HepG2 (cell line): Measurements from ENCODE around the gene TLE1. TPM values are rescaled to one million over a fixed set of nuclear protein-coding genes. Genes with fewer than 3 reads are reported as not detected.
A peak's percentile ranks its signal among the peaks of the same experiment; 100 is the strongest.

Experiments
- ETV5 ChIP-seq: IDR thresholded peaks from 2 replicates; pipeline ENCODE4 v1.6.1; 2018; ENCODE audit warnings: missing biosample characterization, missing genetic modification reagents, inconsistent platforms, borderline replicate concordance
- FOXM1 ChIP-seq: sonication (generic); formaldehyde crosslinking; IDR thresholded peaks from 2 replicates; pipeline ENCODE4 v1.5.0; 2020; ENCODE audit warnings: missing genetic modification reagents
- HDAC2 ChIP-seq: sonication (generic); formaldehyde crosslinking; IDR thresholded peaks from 2 replicates; pipeline ENCODE4 v1.4.0; 2020; ENCODE audit warnings: missing genetic modification reagents
- KDM3A ChIP-seq: IDR thresholded peaks from 2 replicates; pipeline ENCODE4 v1.6.1; 2018; ENCODE audit warnings: low read depth, missing compliant biosample characterization
- KDM6A ChIP-seq: IDR thresholded peaks from 2 replicates; pipeline ENCODE4 v1.6.1; 2016; ENCODE audit warnings: low read depth
- MTF2 ChIP-seq: sonication (generic); formaldehyde crosslinking; IDR thresholded peaks from 2 replicates; pipeline ENCODE4 v1.5.0; 2020; ENCODE audit warnings: missing genetic modification reagents, borderline replicate concordance
- NFYC ChIP-seq: IDR thresholded peaks from 2 replicates; pipeline ENCODE4 v1.6.1; 2016; ENCODE audit warnings: missing genetic modification reagents, missing compliant biosample characterization
- NKX3-1 ChIP-seq: sonication (generic); formaldehyde crosslinking; IDR thresholded peaks from 2 replicates; pipeline ENCODE4 v1.5.0; 2020; ENCODE audit warnings: missing genetic modification reagents
- RXRB ChIP-seq: IDR thresholded peaks from 2 replicates; pipeline ENCODE4 v1.6.1; 2016; ENCODE audit warnings: borderline replicate concordance, missing genetic modification reagents, missing compliant biosample characterization
- SAP130 ChIP-seq: IDR thresholded peaks from 2 replicates; pipeline ENCODE4 v1.6.1; 2016; ENCODE audit warnings: low read depth
- SRSF1 ChIP-seq: fragments of 200-400 bp; formaldehyde crosslinking; optimal IDR thresholded peaks from 2 replicates; pipeline ENCODE3; 2017; ENCODE audit warnings: mild to moderate bottlenecking, low read depth, low read length, moderate library complexity
- ZBTB42 ChIP-seq: sonication (generic); formaldehyde crosslinking; IDR thresholded peaks from 2 replicates; pipeline ENCODE4 v1.5.0; 2020; ENCODE audit warnings: mild to moderate bottlenecking, missing genetic modification reagents
- ZFP1 ChIP-seq: IDR thresholded peaks from 2 replicates; pipeline ENCODE4 v1.6.1; 2016
- ZFP36L1 ChIP-seq: sonication (generic); formaldehyde crosslinking; IDR thresholded peaks from 2 replicates; pipeline ENCODE4 v1.8.0; 2022; ENCODE audit warnings: mild to moderate bottlenecking, missing genetic modification reagents, moderate library complexity
- ZFX ChIP-seq: sonication (generic); formaldehyde crosslinking; IDR thresholded peaks from 2 replicates; pipeline ENCODE4 v1.4.0; 2020; ENCODE audit warnings: mild to moderate bottlenecking, low read depth, missing genetic modification reagents, moderate library complexity
- ZNF207 ChIP-seq: fragments of 450-650 bp; IDR thresholded peaks from 2 replicates; pipeline ENCODE4 v1.6.1; 2016; ENCODE audit warnings: antibody characterized with exemption, borderline replicate concordance
- ZNF230 ChIP-seq: sonication (generic); formaldehyde crosslinking; IDR thresholded peaks from 2 replicates; pipeline ENCODE4 v1.4.0; 2020; ENCODE audit warnings: mild to moderate bottlenecking, missing genetic modification reagents
- ZNF367 ChIP-seq: sonication (generic); formaldehyde crosslinking; IDR thresholded peaks from 2 replicates; pipeline ENCODE4 v1.4.0; 2020; ENCODE audit warnings: missing genetic modification reagents, borderline replicate concordance
- ZNF614 ChIP-seq: IDR thresholded peaks from 2 replicates; pipeline ENCODE4 v1.6.1; 2018; ENCODE audit warnings: missing biosample characterization, missing genetic modification reagents, inconsistent platforms, borderline replicate concordance
- polyA plus RNA-seq, 8 experiments: library from polyadenylated mRNA; depleted of rRNA in 3 of 8; stranded (reverse) in 7 of 8; unstranded in 1 of 8; fragments of >200 nt; fragmentation: Illumina TruSeq in 4 of 8; extraction: Trizol in 4 of 8; gene quantifications; 2 replicates each; pipeline versions ENCODE4 v1.2.1 to v1.2.3, GENCODE V29; 2011 to 2016; ENCODE audit warnings: low read depth in 4 of 8, missing spikeins in 1 of 8, mixed read lengths in 1 of 8; ENCODE audit not compliant: insufficient read depth in 1 of 8
- total RNA-seq, 5 experiments: library from RNA; depleted of rRNA; stranded (reverse); fragments of >200 nt; fragmentation: Illumina TruSeq; extraction: Trizol; gene quantifications; 2 replicates each; pipeline ENCODE4 v1.2.3, GENCODE V29; 2016; ENCODE audit warnings: low read depth in 1 of 5
- TF ChIP-seq, protein P1 (sequence below): sonication (generic); formaldehyde crosslinking; IDR thresholded peaks from 2 replicates; pipeline ENCODE4 v1.4.0; 2020; ENCODE audit warnings: mild to moderate bottlenecking, missing genetic modification reagents
- TF ChIP-seq, protein P2 (sequence below): sonication (generic); formaldehyde crosslinking; conservative IDR thresholded peaks from 2 replicates; pipeline ENCODE4 v1.4.0; 2020; ENCODE audit warnings: missing genetic modification reagents
- TF ChIP-seq, protein P3 (sequence below): sonication (generic); formaldehyde crosslinking; IDR thresholded peaks from 2 replicates; pipeline ENCODE4 v1.5.0; 2020; ENCODE audit warnings: missing genetic modification reagents
- TF ChIP-seq, protein P4 (sequence below): sonication (generic); formaldehyde crosslinking; IDR thresholded peaks from 2 replicates; pipeline ENCODE4 v1.4.0; 2020; ENCODE audit warnings: missing genetic modification reagents
- TF ChIP-seq, protein P5 (sequence below): sonication (generic); formaldehyde crosslinking; IDR thresholded peaks from 2 replicates; pipeline ENCODE4 v1.8.1; 2023; ENCODE audit warnings: mild to moderate bottlenecking, missing genetic modification reagents
- TF ChIP-seq, protein P6 (sequence below): sonication (generic); formaldehyde crosslinking; IDR thresholded peaks from 2 replicates; pipeline ENCODE4 v1.8.0; 2022; ENCODE audit warnings: mild to moderate bottlenecking, missing genetic modification reagents, moderate library complexity

Gene TLE1
- total and polyA plus RNA-seq, 2 of the 13 experiments (the other 11 are each of a cell fraction or from before 2014, with no cell fraction given): 35.9 to 109 TPM

DNA sequence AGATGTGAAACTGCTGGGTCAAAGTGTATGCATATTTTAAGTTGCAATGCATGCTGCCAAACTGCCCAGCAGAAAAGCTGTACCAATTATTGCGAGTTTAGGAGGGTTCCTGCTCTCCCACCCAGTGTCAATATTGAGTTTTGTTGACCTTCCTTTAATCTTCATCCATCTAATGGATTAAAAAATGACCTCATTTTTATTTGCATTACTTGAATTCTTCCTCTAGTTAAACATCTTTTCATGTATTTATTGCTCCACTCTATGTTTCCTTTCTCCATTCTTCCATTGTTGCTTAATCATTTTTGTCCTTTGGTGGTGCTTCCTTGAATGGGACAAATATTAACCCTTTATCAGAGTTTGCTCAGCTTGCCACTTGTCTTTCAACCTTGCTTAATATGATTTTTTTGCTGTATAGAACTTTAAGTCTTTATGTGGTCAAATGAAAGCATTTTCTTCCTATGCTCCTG lies 32.4 kb downstream of the TLE1 start (continued):
- TF ChIP-seq, protein P1, sequence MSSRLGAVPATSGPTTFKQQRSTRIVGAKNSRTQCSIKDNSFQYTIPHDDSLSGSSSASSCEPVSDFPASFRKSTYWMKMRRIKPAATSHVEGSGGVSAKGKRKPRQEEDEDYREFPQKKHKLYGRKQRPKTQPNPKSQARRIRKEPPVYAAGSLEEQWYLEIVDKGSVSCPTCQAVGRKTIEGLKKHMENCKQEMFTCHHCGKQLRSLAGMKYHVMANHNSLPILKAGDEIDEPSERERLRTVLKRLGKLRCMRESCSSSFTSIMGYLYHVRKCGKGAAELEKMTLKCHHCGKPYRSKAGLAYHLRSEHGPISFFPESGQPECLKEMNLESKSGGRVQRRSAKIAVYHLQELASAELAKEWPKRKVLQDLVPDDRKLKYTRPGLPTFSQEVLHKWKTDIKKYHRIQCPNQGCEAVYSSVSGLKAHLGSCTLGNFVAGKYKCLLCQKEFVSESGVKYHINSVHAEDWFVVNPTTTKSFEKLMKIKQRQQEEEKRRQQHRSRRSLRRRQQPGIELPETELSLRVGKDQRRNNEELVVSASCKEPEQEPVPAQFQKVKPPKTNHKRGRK: no peak
- TF ChIP-seq ZFP1 (CRISPR knock-in tag) (0 out of 2 replicates have a peak, but pooled peaks have one; percentile 32), FOXM1 (CRISPR knock-in tag) (no peak), ETV5 (CRISPR knock-in tag) (0 out of 2 replicates have a peak, but pooled peaks have one; percentile 18), SAP130 (peak; percentile 62), NFYC (CRISPR knock-in tag) (peak; percentile 47; the same call in 1 of the 2 replicates), HDAC2 (CRISPR knock-in tag) (peak; percentile 88), ZBTB42 (CRISPR knock-in tag) (no peak), ZFP36L1 (CRISPR knock-in tag) (no peak), ZNF230 (CRISPR knock-in tag) (no peak), ZFX (CRISPR knock-in tag) (no peak), RXRB (CRISPR knock-in tag) (peak; percentile 80), KDM3A (CRISPR knock-in tag) (no peak), MTF2 (CRISPR knock-in tag) (no peak), ZNF367 (no peak), ZNF207 (no peak), ZNF614 (0 out of 2 replicates have a peak, but pooled peaks have one; percentile 55), KDM6A (no peak; the same call in 1 of the 2 replicates), NKX3-1 (CRISPR knock-in tag) (no peak; the same call in 1 of the 2 replicates), SRSF1 (no peak)
- TF ChIP-seq, protein P2, sequence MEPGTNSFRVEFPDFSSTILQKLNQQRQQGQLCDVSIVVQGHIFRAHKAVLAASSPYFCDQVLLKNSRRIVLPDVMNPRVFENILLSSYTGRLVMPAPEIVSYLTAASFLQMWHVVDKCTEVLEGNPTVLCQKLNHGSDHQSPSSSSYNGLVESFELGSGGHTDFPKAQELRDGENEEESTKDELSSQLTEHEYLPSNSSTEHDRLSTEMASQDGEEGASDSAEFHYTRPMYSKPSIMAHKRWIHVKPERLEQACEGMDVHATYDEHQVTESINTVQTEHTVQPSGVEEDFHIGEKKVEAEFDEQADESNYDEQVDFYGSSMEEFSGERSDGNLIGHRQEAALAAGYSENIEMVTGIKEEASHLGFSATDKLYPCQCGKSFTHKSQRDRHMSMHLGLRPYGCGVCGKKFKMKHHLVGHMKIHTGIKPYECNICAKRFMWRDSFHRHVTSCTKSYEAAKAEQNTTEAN (CRISPR knock-in tag): no peak
- TF ChIP-seq, protein P3, sequence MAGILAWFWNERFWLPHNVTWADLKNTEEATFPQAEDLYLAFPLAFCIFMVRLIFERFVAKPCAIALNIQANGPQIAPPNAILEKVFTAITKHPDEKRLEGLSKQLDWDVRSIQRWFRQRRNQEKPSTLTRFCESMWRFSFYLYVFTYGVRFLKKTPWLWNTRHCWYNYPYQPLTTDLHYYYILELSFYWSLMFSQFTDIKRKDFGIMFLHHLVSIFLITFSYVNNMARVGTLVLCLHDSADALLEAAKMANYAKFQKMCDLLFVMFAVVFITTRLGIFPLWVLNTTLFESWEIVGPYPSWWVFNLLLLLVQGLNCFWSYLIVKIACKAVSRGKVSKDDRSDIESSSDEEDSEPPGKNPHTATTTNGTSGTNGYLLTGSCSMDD (CRISPR knock-in tag): no peak
- TF ChIP-seq, protein P4, sequence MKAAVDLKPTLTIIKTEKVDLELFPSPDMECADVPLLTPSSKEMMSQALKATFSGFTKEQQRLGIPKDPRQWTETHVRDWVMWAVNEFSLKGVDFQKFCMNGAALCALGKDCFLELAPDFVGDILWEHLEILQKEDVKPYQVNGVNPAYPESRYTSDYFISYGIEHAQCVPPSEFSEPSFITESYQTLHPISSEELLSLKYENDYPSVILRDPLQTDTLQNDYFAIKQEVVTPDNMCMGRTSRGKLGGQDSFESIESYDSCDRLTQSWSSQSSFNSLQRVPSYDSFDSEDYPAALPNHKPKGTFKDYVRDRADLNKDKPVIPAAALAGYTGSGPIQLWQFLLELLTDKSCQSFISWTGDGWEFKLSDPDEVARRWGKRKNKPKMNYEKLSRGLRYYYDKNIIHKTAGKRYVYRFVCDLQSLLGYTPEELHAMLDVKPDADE (CRISPR knock-in tag): no peak
- TF ChIP-seq, protein P5, sequence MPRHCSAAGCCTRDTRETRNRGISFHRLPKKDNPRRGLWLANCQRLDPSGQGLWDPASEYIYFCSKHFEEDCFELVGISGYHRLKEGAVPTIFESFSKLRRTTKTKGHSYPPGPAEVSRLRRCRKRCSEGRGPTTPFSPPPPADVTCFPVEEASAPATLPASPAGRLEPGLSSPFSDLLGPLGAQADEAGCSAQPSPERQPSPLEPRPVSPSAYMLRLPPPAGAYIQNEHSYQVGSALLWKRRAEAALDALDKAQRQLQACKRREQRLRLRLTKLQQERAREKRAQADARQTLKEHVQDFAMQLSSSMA: no peak
- TF ChIP-seq, protein P6, sequence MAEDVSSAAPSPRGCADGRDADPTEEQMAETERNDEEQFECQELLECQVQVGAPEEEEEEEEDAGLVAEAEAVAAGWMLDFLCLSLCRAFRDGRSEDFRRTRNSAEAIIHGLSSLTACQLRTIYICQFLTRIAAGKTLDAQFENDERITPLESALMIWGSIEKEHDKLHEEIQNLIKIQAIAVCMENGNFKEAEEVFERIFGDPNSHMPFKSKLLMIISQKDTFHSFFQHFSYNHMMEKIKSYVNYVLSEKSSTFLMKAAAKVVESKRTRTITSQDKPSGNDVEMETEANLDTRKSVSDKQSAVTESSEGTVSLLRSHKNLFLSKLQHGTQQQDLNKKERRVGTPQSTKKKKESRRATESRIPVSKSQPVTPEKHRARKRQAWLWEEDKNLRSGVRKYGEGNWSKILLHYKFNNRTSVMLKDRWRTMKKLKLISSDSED: no peak
